HG03066 (cell line): ENCODE results near the gene SPEM3.

Source experiments
- ATAC-seq: cut with Tn5 transposase; IDR thresholded peaks from one replicate; pipeline ENCODE4 v1.9.1; 2021; ENCODE audit warnings: low read depth; ENCODE audit not compliant: unreplicated experiment

The SPEM3 gene

GRCh38 chr17:7403727-7403976 is 25.0 kb upstream of the SPEM3 start:
- peak; percentile 14 for ATAC-seq

GRCh38 chr17:7403977-7404736 is 24.5 kb upstream of the SPEM3 start, which contains the start of gene TMEM256:
Gene TMEM256, minus strand, starts transcription at chr17:7404097. Its CDS starts 13 bp downstream, at chr17:7404084.
- peak; percentile 87 for ATAC-seq

GRCh38 chr17:7404737-7405349 is 23.8 kb upstream of the SPEM3 start:
- ATAC-seq = peak; percentile 8

GRCh38 chr17:7405350-7406234 is 23.1 kb upstream of the SPEM3 start:
- ATAC-seq = no peak

- no peak for ATAC-seq
These were observed 22.3 kb upstream of the SPEM3 start for GRCh38 chr17:7406235-7406825.

- ATAC-seq = no peak
These were observed 21.6 kb upstream of the SPEM3 start for GRCh38 chr17:7407082-7407481.

GRCh38 chr17:7407485-7408251 is 21.0 kb upstream of the SPEM3 start, which contains the start of gene NLGN2:
Gene NLGN2, plus strand, starts transcription at chr17:7407845. Its CDS starts 411 bp downstream, at chr17:7408256.
- no peak for ATAC-seq

GRCh38 chr17:7408252-7408727 is 20.4 kb upstream of the SPEM3 start:
- ATAC-seq = no peak

- ATAC-seq = no peak
These were observed 19.8 kb upstream of the SPEM3 start for GRCh38 chr17:7408863-7409262.

GRCh38 chr17:7409716-7410115 is 18.9 kb upstream of the SPEM3 start:
- no peak for ATAC-seq

- no peak for ATAC-seq
These were observed 17.8 kb upstream of the SPEM3 start for GRCh38 chr17:7410634-7411426.

- ATAC-seq = no peak
These were observed 17.3 kb upstream of the SPEM3 start for GRCh38 chr17:7411427-7411750.

GRCh38 chr17:7413346-7413985 is 15.2 kb upstream of the SPEM3 start:
- ATAC-seq = no peak

- no peak for ATAC-seq
These were observed 13.8 kb upstream of the SPEM3 start for GRCh38 chr17:7414837-7415236.

GRCh38 chr17:7415784-7416183 is 12.9 kb upstream of the SPEM3 start:
- ATAC-seq = no peak

- no peak for ATAC-seq
These were observed 12.3 kb upstream of the SPEM3 start for GRCh38 chr17:7416323-7416722.

- no peak for ATAC-seq
These were observed 11.5 kb upstream of the SPEM3 start for GRCh38 chr17:7417056-7417655.

- no peak for ATAC-seq
These were observed 10.0 kb upstream of the SPEM3 start for GRCh38 chr17:7418472-7419152.
